GM11168 (cell line): ENCODE data around the gene EXOC3.

ENCODE experiments used
- in situ Hi-C: fragments of 300-500 bp; cut with MboI; formaldehyde crosslinking; loops from one replicate; pipeline ENCODE4 v1.12.0; 2022; ENCODE audit warnings: low sequenced_read_pairs; ENCODE audit not compliant: unreplicated experiment

Gene EXOC3

GRCh38 chr5:424301-425110 is 18.5 kb upstream of the EXOC3 start:
- in situ Hi-C loops, result no loop called here

GRCh38 chr5:425714-426113 is 17.3 kb upstream of the EXOC3 start:
- in situ Hi-C loops, result no loop called here

- in situ Hi-C loops, result no loop called here
Measured at GRCh38 chr5:426392-426976, 16.5 kb upstream of the EXOC3 start.

- in situ Hi-C loops, result no loop called here
Measured at GRCh38 chr5:427415-428087, 15.4 kb upstream of the EXOC3 start.

GRCh38 chr5:428219-428618 is 14.8 kb upstream of the EXOC3 start:
- in situ Hi-C loops, result no loop called here

GRCh38 chr5:428754-429452 is 14.1 kb upstream of the EXOC3 start:
- in situ Hi-C loops, result no loop called here

GRCh38 chr5:429453-430188 is 13.4 kb upstream of the EXOC3 start:
- in situ Hi-C loops, result loop anchor here (10.0 kb wide), 1 partner anchor 115 kb away; no protein-coding TSS in a partner anchor

GRCh38 chr5:430214-430925 is 12.6 kb upstream of the EXOC3 start:
- in situ Hi-C loops, result loop anchor here (10.0 kb wide), 1 partner anchor 116 kb away; no protein-coding TSS in a partner anchor

- in situ Hi-C loops, result loop anchor here (10.0 kb wide), 1 partner anchor 116 kb away; no protein-coding TSS in a partner anchor
Measured at GRCh38 chr5:431001-431710, 11.8 kb upstream of the EXOC3 start.

- in situ Hi-C loops, result loop anchor here (10.0 kb wide), 1 partner anchor 117 kb away; no protein-coding TSS in a partner anchor
Measured at GRCh38 chr5:431711-432050, 11.3 kb upstream of the EXOC3 start.

GRCh38 chr5:432201-432927 is 10.6 kb upstream of the EXOC3 start:
- in situ Hi-C loops, result loop anchor here (10.0 kb wide), 1 partner anchor 118 kb away; no protein-coding TSS in a partner anchor

GRCh38 chr5:432928-433791 is 9.8 kb upstream of the EXOC3 start:
- in situ Hi-C loops, result loop anchor here (10.0 kb wide), 1 partner anchor 118 kb away; no protein-coding TSS in a partner anchor

GRCh38 chr5:433836-434235 is 9.1 kb upstream of the EXOC3 start:
- in situ Hi-C loops, result loop anchor here (10.0 kb wide), 1 partner anchor 119 kb away; no protein-coding TSS in a partner anchor

GRCh38 chr5:434443-435146 is 8.4 kb upstream of the EXOC3 start:
- in situ Hi-C loops, result loop anchor here (10.0 kb wide), 1 partner anchor 120 kb away; no protein-coding TSS in a partner anchor

- in situ Hi-C loops, result loop anchor here (10.0 kb wide), 1 partner anchor 120 kb away; no protein-coding TSS in a partner anchor
Measured at GRCh38 chr5:435156-435790, 7.7 kb upstream of the EXOC3 start.
